GM18526 (cell line): ENCODE results near the gene PDIA5.

Experiments
- POLR2A ChIP-seq: IDR thresholded peaks from 3 replicates; pipeline ENCODE4 v1.6.1; 2011; ENCODE audit not compliant: insufficient read length; ENCODE audit errors: extremely low read depth

PDIA5 gene

GRCh38 chr3:123090728-123091531 lies 24.1 kb downstream of the PDIA5 start:
- no peak for TF ChIP-seq POLR2A

GRCh38 chr3:123092243-123092642 lies 25.4 kb downstream of the PDIA5 start:
- TF ChIP-seq POLR2A: no peak

GRCh38 chr3:123093696-123094095 lies 26.9 kb downstream of the PDIA5 start:
- TF ChIP-seq POLR2A: no peak

- no peak for TF ChIP-seq POLR2A
These were observed 27.9 kb downstream of the PDIA5 start for GRCh38 chr3:123094516-123095313.

GRCh38 chr3:123096126-123096525 lies 29.3 kb downstream of the PDIA5 start:
- TF ChIP-seq POLR2A: no peak

- no peak for TF ChIP-seq POLR2A
These were observed 29.9 kb downstream of the PDIA5 start for GRCh38 chr3:123096731-123097130.

- TF ChIP-seq POLR2A: no peak
These were observed 31.9 kb downstream of the PDIA5 start for GRCh38 chr3:123098426-123099330.

- TF ChIP-seq POLR2A: no peak
These were observed 32.7 kb downstream of the PDIA5 start for GRCh38 chr3:123099331-123100192.

GRCh38 chr3:123100193-123100776 lies 33.5 kb downstream of the PDIA5 start:
- TF ChIP-seq POLR2A: no peak

- no peak for TF ChIP-seq POLR2A
These were observed 35.4 kb downstream of the PDIA5 start for GRCh38 chr3:123102249-123102648.

GRCh38 chr3:123102826-123103225 lies 36.0 kb downstream of the PDIA5 start:
- no peak for TF ChIP-seq POLR2A

- no peak for TF ChIP-seq POLR2A
These were observed 37.7 kb downstream of the PDIA5 start for GRCh38 chr3:123104550-123104949.

GRCh38 chr3:123105201-123106189 lies 38.7 kb downstream of the PDIA5 start:
- no peak for TF ChIP-seq POLR2A
